Stimulated activated naive CD8-positive, alpha-beta T cell treated with anti-CD3 and anti-CD28 coated beads, Interleukin-15, amount 100 ng/mL, for 72 hours (primary cell): ENCODE measurements around the gene PRTG.
A peak's percentile ranks its signal among the peaks of the same experiment; 100 is the strongest.

Experiments
- ATAC-seq: fragments of 150-1000 bp; cut with Tn5 transposase; 2 replicates; pipeline ENCODE4 v1.10.0; 2021; ENCODE audit warnings: mild to moderate bottlenecking, moderate library complexity
- DNase-seq, 2 donors: peaks; one replicate each; pipeline ENCODE4 v3.0.0; 2021 to 2022
- H3K27ac Mint-ChIP-seq, 2 donors: one replicate each; pipeline ENCODE4 v1.8.0; 2022; ENCODE audit warnings: mild to moderate bottlenecking in 2 of 2, mixed read lengths in 2 of 2, moderate library complexity in 2 of 2
- H3K27me3 Mint-ChIP-seq: one replicate; pipeline ENCODE4 v1.8.0; 2022; ENCODE audit warnings: mixed read lengths
- H3K4me1 Mint-ChIP-seq: one replicate; pipeline ENCODE4 v1.8.0; 2022; ENCODE audit warnings: mild to moderate bottlenecking, mixed read lengths
- H3K4me3 Mint-ChIP-seq, 2 donors: one replicate each; pipeline ENCODE4 v1.8.0; 2022; ENCODE audit warnings: mild to moderate bottlenecking in 2 of 2, mixed read lengths in 2 of 2, moderate library complexity in 1 of 2
- H3K9me3 Mint-ChIP-seq, 2 donors: one replicate each; pipeline ENCODE4 v1.8.0; 2022; ENCODE audit warnings: mixed read lengths in 2 of 2

Gene PRTG

GRCh38 chr15:55685286-55685685, 57.7 kb downstream of the PRTG start:
- H3K4me3 Mint-ChIP-seq, result no peak overlapping the region
- H3K27me3 Mint-ChIP-seq, result peaks cover 13% of the 10 kb centered on the region
- no peak overlapping the region for H3K27ac Mint-ChIP-seq
- H3K4me1 Mint-ChIP-seq, result no peaks in the 10 kb centered on the region
- no peaks in the 10 kb centered on the region for H3K9me3 Mint-ChIP-seq
- DNase-seq (no peak), ATAC-seq (peak; percentile 78)

- no peak for DNase-seq
- H3K27me3 Mint-ChIP-seq, result peaks cover 4% of the 10 kb centered on the region
- H3K4me3 Mint-ChIP-seq, result no peak overlapping the region
- ATAC-seq, result no peak
- no peaks in the 10 kb centered on the region for H3K9me3 Mint-ChIP-seq
- no peaks in the 10 kb centered on the region for H3K4me1 Mint-ChIP-seq
- H3K27ac Mint-ChIP-seq, result no peak overlapping the region
Observed at GRCh38 chr15:55683376-55683775, 59.6 kb downstream of the PRTG start.

GRCh38 chr15:55681631-55682030, 61.3 kb downstream of the PRTG start:
- no peak for ATAC-seq
- no peak overlapping the region for H3K27ac Mint-ChIP-seq
- no peaks in the 10 kb centered on the region for H3K27me3 Mint-ChIP-seq
- H3K4me3 Mint-ChIP-seq, result no peak overlapping the region
- H3K4me1 Mint-ChIP-seq, result no peaks in the 10 kb centered on the region
- no peaks in the 10 kb centered on the region for H3K9me3 Mint-ChIP-seq
- no peak for DNase-seq

DNA sequence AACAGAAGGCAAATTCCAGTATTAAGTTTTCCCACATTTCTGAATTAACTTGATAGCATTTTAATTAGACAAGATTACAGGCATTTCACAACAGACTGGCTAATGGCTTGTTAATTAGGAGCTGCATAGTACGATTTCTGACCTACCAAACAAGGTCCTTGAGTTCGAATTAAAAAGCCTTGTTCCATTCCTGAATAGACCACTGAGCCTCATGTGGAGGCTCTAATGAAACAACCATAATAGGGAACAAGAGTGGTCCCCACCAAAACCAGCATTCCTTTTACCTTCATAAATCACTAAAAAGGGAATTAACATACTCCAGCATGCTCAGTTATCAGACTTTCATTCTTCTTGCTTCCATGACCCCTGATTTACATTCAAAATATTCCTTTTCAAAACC, 66.4 kb downstream of the PRTG start:
- Mint-ChIP-seq H3K9me3 (no peaks in the 10 kb centered on the region), H3K4me1 (no peaks in the 10 kb centered on the region), H3K27ac (no peak overlapping the region), H3K27me3 (peaks cover 7% of the 10 kb centered on the region), H3K4me3 (no peak overlapping the region)
- no peak for ATAC-seq
- no peak for DNase-seq

DNA sequence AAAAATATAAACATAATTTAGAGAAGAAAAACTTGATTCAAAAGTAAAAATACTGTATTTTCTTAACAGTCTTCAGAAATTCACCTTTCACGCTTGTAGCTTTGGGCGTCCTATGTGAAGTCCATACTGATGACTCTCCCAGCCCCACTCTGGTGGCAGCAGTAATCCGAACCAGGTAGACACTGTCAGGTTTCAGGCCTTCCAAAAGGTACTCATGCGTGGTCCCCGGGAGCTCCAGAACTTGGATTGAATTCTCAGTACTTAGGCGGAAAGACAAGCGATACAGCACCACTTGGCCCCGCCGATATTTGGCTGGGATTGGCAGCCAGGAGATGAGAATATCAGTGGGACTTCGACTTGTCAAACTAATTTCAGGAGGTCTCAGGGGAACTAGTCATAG, 69.7 kb downstream of the PRTG start:
- peaks cover 7% of the 10 kb centered on the region for H3K27me3 Mint-ChIP-seq
- ATAC-seq (no peak), DNase-seq (no peak)
- no peaks in the 10 kb centered on the region for H3K4me1 Mint-ChIP-seq
- H3K27ac Mint-ChIP-seq, result no peak overlapping the region
- H3K4me3 Mint-ChIP-seq, result no peak overlapping the region
- no peaks in the 10 kb centered on the region for H3K9me3 Mint-ChIP-seq

DNA sequence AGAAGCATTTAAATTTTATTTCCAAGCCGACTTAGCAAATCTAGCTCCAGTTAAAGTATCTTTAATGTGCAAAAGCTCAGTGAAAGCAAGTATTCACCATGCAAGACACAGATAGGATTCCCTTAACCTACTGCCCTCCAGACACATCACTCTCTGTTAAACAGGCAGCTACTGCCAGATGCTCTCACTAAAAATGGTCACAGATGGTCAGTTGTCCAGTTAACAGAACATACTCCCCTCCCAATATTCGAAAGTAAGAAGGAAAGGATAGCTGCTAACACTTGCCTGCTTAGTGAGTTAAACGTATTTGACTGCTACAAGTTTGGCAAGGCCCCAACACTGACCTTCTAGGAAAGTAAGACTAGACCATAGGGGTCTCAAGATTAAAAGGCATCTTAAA, 73.7 kb downstream of the PRTG start:
- H3K4me3 Mint-ChIP-seq, result no peak overlapping the region
- H3K27me3 Mint-ChIP-seq, result peaks cover 7% of the 10 kb centered on the region
- no peaks in the 10 kb centered on the region for H3K4me1 Mint-ChIP-seq
- DNase-seq, result no peak
- ATAC-seq, result no peak
- H3K9me3 Mint-ChIP-seq, result no peaks in the 10 kb centered on the region
- no peak overlapping the region for H3K27ac Mint-ChIP-seq

- H3K9me3 Mint-ChIP-seq, result no peaks in the 10 kb centered on the region
- H3K4me1 Mint-ChIP-seq, result peaks cover 16% of the 10 kb centered on the region
- no peaks in the 10 kb centered on the region for H3K27me3 Mint-ChIP-seq
- DNase-seq (no peak), ATAC-seq (no peak)
- no peak overlapping the region for H3K4me3 Mint-ChIP-seq
- H3K27ac Mint-ChIP-seq, result no peak overlapping the region
Observed at GRCh38 chr15:55665605-55666227, 77.2 kb downstream of the PRTG start.

- ATAC-seq (no peak), DNase-seq (no peak)
- H3K4me1 Mint-ChIP-seq, result peaks cover 16% of the 10 kb centered on the region
- no peak overlapping the region for H3K4me3 Mint-ChIP-seq
- H3K27me3 Mint-ChIP-seq, result no peaks in the 10 kb centered on the region
- no peaks in the 10 kb centered on the region for H3K9me3 Mint-ChIP-seq
- H3K27ac Mint-ChIP-seq, result peak overlapping the region in 1 of 2 donors; percentile 9
Observed at GRCh38 chr15:55661428-55661827, 81.5 kb downstream of the PRTG start.

GRCh38 chr15:55660153-55660552, 82.8 kb downstream of the PRTG start:
- Mint-ChIP-seq H3K9me3 (no peaks in the 10 kb centered on the region), H3K4me1 (peaks cover 16% of the 10 kb centered on the region), H3K27me3 (no peaks in the 10 kb centered on the region), H3K4me3 (no peak overlapping the region), H3K27ac (no peak overlapping the region)
- no peak for DNase-seq
- no peak for ATAC-seq

DNA sequence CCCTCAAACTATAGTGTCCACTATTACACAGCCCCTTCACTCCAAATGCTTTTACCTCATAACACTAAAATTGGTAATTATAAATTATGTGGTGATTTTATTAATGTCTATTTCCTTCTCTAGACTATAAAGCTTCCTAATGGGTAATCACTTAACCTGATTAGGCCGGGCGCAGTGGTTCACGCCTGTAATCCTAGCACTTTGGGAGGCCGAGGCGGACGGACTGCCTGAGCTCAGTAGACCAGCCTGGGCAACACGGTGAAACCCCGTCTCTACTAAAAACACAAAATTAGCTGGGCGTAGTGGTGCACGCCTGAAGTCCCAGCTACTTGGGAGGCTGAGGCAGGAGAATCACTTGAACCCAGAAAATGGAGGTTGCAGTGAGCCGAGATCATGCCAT, 83.5 kb downstream of the PRTG start:
- no peaks in the 10 kb centered on the region for H3K27me3 Mint-ChIP-seq
- no peak for ATAC-seq
- no peak for DNase-seq
- H3K27ac Mint-ChIP-seq, result peak overlapping the region in 1 of 2 donors; percentile 5
- H3K4me1 Mint-ChIP-seq, result peaks cover 16% of the 10 kb centered on the region
- no peaks in the 10 kb centered on the region for H3K9me3 Mint-ChIP-seq
- H3K4me3 Mint-ChIP-seq, result no peak overlapping the region

- Mint-ChIP-seq H3K27me3 (no peaks in the 10 kb centered on the region), H3K9me3 (no peaks in the 10 kb centered on the region), H3K4me3 (no peak overlapping the region), H3K4me1 (peaks cover 16% of the 10 kb centered on the region), H3K27ac (no peak overlapping the region)
- ATAC-seq (no peak), DNase-seq (no peak)
Observed at GRCh38 chr15:55658886-55659285, 84.1 kb downstream of the PRTG start.

DNA sequence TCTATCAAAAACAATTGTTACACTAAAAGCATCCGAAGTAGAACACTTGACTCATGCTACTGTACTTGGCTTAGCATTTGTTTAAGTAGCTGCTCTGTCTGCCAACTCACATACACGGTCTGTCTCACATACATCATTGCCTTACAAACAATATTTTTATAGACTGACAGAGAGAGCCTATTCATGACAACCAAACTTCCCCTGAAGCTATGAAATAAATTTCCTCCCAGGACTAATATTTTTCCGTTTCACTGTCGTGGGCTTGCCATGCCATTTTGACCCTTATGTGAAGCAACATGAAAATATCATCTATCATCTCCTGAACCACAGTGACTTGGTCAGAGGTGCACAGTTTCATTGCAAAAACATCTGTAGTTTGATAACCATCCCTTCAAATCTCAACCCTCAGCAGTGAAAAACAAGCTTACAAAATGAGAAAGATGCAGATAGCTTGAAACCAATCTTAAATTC, 88.4 kb downstream of the PRTG start:
- Mint-ChIP-seq H3K4me3 (no peak overlapping the region), H3K27ac (no peak overlapping the region), H3K9me3 (no peaks in the 10 kb centered on the region), H3K27me3 (no peaks in the 10 kb centered on the region), H3K4me1 (no peaks in the 10 kb centered on the region)
- ATAC-seq, result no peak
- no peak for DNase-seq

DNA sequence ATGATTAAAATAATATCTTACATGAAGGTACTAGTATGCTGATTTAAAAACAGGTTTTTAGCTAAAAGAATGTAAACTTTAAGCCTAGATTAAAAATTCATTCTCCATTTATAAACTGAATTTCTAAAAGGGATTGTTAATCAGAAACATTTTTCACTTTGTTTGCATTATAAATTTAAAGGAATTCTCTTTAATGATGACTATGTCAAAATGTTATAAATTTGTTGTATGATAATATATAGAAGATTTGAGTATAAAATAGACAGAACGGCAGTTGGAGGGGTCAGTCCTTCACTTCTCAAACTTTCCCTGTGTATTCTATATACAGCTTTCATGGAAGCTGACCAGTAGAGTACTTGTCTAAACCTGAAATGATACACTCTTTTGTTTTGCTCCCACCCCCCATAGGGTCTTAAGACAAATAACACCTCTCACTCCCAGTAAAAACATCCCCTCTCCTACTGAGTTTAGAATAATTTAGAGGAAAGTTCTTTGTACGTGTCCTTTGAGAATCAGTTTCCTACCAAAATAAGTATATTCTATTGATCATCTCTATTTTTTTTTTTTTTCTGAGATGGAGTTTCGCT, 90.0 kb downstream of the PRTG start:
- no peak overlapping the region for H3K27ac Mint-ChIP-seq
- DNase-seq, result no peak
- ATAC-seq, result no peak
- no peak overlapping the region for H3K4me3 Mint-ChIP-seq
- H3K27me3 Mint-ChIP-seq, result no peaks in the 10 kb centered on the region
- H3K4me1 Mint-ChIP-seq, result no peaks in the 10 kb centered on the region
- H3K9me3 Mint-ChIP-seq, result no peaks in the 10 kb centered on the region

- H3K27ac Mint-ChIP-seq, result no peak overlapping the region
- H3K27me3 Mint-ChIP-seq, result no peaks in the 10 kb centered on the region
- H3K9me3 Mint-ChIP-seq, result no peaks in the 10 kb centered on the region
- no peak for ATAC-seq
- DNase-seq, result no peak
- H3K4me3 Mint-ChIP-seq, result no peak overlapping the region
- no peaks in the 10 kb centered on the region for H3K4me1 Mint-ChIP-seq
Observed at GRCh38 chr15:55652359-55652758, 90.6 kb downstream of the PRTG start.

GRCh38 chr15:55649058-55649423, 93.9 kb downstream of the PRTG start:
- Mint-ChIP-seq H3K27me3 (no peaks in the 10 kb centered on the region), H3K4me3 (no peak overlapping the region), H3K4me1 (no peaks in the 10 kb centered on the region), H3K9me3 (no peaks in the 10 kb centered on the region), H3K27ac (no peak overlapping the region)
- DNase-seq (no peak), ATAC-seq (no peak)

DNA sequence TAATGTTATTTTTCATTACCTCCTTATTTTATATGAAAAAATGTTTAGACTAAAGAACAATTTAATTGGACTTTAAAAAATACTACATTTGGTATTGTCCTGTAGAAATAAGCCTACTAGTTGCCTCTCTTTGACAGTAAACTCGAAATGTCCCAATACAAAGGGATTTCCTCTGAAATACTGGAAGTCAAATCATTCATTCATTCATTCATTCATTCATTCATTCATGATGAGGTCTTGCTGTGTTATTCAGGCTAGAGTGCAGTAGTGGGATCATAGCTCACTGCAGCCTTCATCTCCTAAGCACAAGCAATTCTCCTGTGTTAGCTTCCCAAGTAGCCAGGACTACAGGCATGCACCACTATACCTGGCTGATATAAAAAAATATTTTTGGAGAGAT, 104.2 kb downstream of the PRTG start:
- H3K4me1 Mint-ChIP-seq, result no peaks in the 10 kb centered on the region

GRCh38 chr15:55637086-55637485, 105.9 kb downstream of the PRTG start:
- no peak overlapping the region for H3K4me3 Mint-ChIP-seq
- no peaks in the 10 kb centered on the region for H3K9me3 Mint-ChIP-seq
- no peak for ATAC-seq
- H3K27ac Mint-ChIP-seq, result no peak overlapping the region
- H3K4me1 Mint-ChIP-seq, result no peaks in the 10 kb centered on the region
- peaks cover 8% of the 10 kb centered on the region for H3K27me3 Mint-ChIP-seq
- no peak for DNase-seq

More for the DNA sequence above, 104.2 kb downstream of the PRTG start:
- DNase-seq, result no peak
- Mint-ChIP-seq H3K27ac (no peak overlapping the region), H3K4me3 (no peak overlapping the region), H3K9me3 (no peaks in the 10 kb centered on the region), H3K27me3 (peaks cover 8% of the 10 kb centered on the region)
- no peak for ATAC-seq
